ENCODE measurements around the gene ATM. TPM values are rescaled to one million over a fixed set of nuclear protein-coding genes. Genes with fewer than 3 reads are reported as not detected.

Gene ATM
- total and polyA plus RNA-seq, 10 of the 15 experiments (the other 5 are each of a cell fraction or from before 2014, with no cell fraction given): 10.0 to 91.5 (median 40.2) TPM

- no peak for FAIRE-seq
- no peak overlapping the region for H3K4me2 ChIP-seq (ENCODE audit: control insufficient read depth, insufficient read depth)
- no peak overlapping the region for H2AFZ ChIP-seq (ENCODE audit: control insufficient read depth, low read depth, low read length)
- in situ Hi-C loops (cut with MboI): no loop called here
- no peak for DNase-seq (ENCODE audit: low read depth, low spot score)
- TF ChIP-seq SMC3 (IDR thresholded peaks at IDR 0.05; ENCODE audit: borderline replicate concordance, low read length): no peak
- no peak for TF ChIP-seq NFYB (IDR thresholded peaks at IDR 0.05; ENCODE audit: insufficient read depth, low read depth, low read length)
- no peak for TF ChIP-seq EED (IDR thresholded peaks at IDR 0.05; ENCODE audit: low read depth)
- TF ChIP-seq E4F1 (IDR thresholded peaks at IDR 0.05; ENCODE audit: borderline replicate concordance, partially characterized antibody): no peak
- no peak for TF ChIP-seq CREM (IDR thresholded peaks at IDR 0.05; ENCODE audit: low read depth)
- TF ChIP-seq SMARCA5 (IDR thresholded peaks at IDR 0.05): no peak
- no peak for TF ChIP-seq JUND (IDR thresholded peaks at IDR 0.05; ENCODE audit: low read depth, low read length)
- no peak for TF ChIP-seq ATF3 (IDR thresholded peaks at IDR 0.05; ENCODE audit: borderline replicate concordance, extremely low read depth, low read depth, low read length)
- TF ChIP-seq GABPA (IDR thresholded peaks at IDR 0.05; ENCODE audit: low read depth): no peak
- TF ChIP-seq KDM1A (IDR thresholded peaks at IDR 0.05; ENCODE audit: borderline replicate concordance): no peak
- TF ChIP-seq LARP7 (IDR thresholded peaks at IDR 0.05): no peak
- peaks cover 45% of the 10 kb centered on the region for H3K79me2 ChIP-seq (ENCODE audit: control insufficient read depth, insufficient read depth, low read length)
- H3K27me3 ChIP-seq (replicated peaks in 1 of 2; ENCODE audit: control insufficient read depth in 2 of 2, insufficient read depth in 2 of 2, low read length in 1 of 2): no peaks in the 10 kb centered on the region
- no peak overlapping the region for H3K9ac ChIP-seq (ENCODE audit: control insufficient read depth, insufficient read depth, low read length)
- intact Hi-C loops (cut with micrococcal nuclease; ENCODE audit: unreplicated experiment): no loop called here
- no peaks in the 10 kb centered on the region for H4K20me1 ChIP-seq (ENCODE audit: control insufficient read depth, insufficient read depth)
- H3K36me3 ChIP-seq (ENCODE audit: control insufficient read depth in 2 of 2, insufficient read depth in 2 of 2, low read length in 1 of 2): peaks cover 2 to 6% of the 10 kb centered on the region in 2 experiments
- peaks cover 9% of the 10 kb centered on the region; the same call in 2 of the 3 replicates for H3K9me3 ChIP-seq (replicated peaks; ENCODE audit: control insufficient read depth, insufficient read depth, low read length)
- BruUV-seq (replicated peaks): no TSS peak
- H3K4me3 ChIP-seq: no peak overlapping the region
- WGBS (ENCODE audit: insufficient coverage, insufficient replicate concordance, low lambda C conversion rate, missing lambda C conversion rate): 98% methylated on average over 5 of the region's 8 CpGs
- no peak overlapping the region for H3K27ac ChIP-seq (ENCODE audit: control insufficient read depth, insufficient read depth)
- RAD21 ChIA-PET (ENCODE audit: unreplicated experiment): interaction anchor here (0.6 to 1.2 kb wide), 3 partner anchors 22 to 43 kb away, joined by 3 to 4 read pairs (median 3); no protein-coding TSS in a partner anchor
- POLR2A ChIA-PET: interaction anchor here (0.5 kb wide), 1 partner anchor 11 kb away, joined by 9 read pairs; no protein-coding TSS in a partner anchor
- CTCF ChIA-PET: no interaction called here
- peaks cover 35% of the 10 kb centered on the region for H3K4me1 ChIP-seq (ENCODE audit: control insufficient read depth, insufficient read depth, low read length)
- no peak for ATAC-seq
- SMC1A ChIA-PET (ENCODE audit: uncharacterized antibody, unreplicated experiment): interaction anchor here (1.1 to 3.0 kb wide), 2 partner anchors 23 to 26 kb away, joined by 3 to 14 read pairs; partner anchors contain the start of gene NPAT
These were observed 24.0 kb upstream of the ATM start for GRCh38 chr11:108198833-108199232.

Data from GM12878 (cell line).